ENCODE results near the gene CAMK2A.

Gene CAMK2A

DNA sequence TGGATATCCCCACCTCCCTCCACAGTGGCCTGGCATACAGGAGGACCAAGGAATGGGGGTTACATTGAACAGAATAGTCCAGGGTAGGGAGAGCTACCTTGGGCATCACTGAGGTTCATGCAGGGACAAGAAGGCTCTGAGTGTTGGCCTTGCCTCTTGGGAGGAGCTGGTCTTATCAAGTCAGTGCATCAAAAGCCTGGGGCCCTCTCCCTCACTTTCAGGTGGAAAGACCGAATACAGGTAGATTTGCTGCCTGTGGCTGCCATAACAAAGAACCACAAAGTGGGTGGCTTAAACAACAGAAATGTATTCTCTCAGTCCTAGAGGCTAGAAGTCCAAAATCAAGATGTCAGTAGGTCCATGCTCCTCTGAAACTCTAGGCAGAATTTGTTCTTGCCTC lies 31.6 kb upstream of the CAMK2A start:
- no peaks in the 10 kb centered on the region for H3K36me3 Mint-ChIP-seq
- H3K27me3 Mint-ChIP-seq = no peaks in the 10 kb centered on the region
- no peaks in the 10 kb centered on the region for H3K9me3 Mint-ChIP-seq (ENCODE audit: low read depth)
- no peak overlapping the region for H3K27ac Mint-ChIP-seq
- no peak overlapping the region for H3K4me3 Mint-ChIP-seq
- no peaks in the 10 kb centered on the region for H3K4me1 Mint-ChIP-seq (ENCODE audit: low read depth)

DNA sequence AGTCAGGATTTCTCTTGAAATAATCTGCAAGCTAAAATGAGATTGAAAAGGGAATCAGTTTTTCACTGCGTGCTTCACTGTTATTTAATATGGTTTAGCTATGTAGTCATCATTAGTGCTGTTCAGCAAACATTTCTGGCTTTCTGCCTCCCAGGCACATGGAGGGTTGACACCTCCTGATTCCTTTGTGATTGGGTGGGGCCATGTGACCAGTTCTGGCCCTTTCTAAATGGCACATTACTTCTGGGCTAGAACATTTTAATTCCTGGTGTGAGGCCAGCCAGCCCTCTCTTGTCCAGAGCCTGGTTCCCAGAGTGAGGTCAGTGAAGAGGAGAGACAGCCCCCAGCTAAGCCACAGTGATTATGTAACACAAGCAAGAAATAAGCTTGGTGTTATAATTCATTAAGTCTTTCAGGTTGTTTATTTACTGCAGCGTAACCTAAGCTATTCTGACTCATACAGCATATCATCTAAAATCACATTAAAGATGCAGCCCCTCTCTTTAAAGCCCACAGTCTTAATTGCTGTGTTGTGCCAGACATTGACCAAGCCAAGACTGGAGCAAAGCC lies 30.6 kb upstream of the CAMK2A start:
- no peak overlapping the region for H3K27ac Mint-ChIP-seq
- H3K27me3 Mint-ChIP-seq = no peaks in the 10 kb centered on the region
- H3K4me1 Mint-ChIP-seq (ENCODE audit: low read depth) = no peaks in the 10 kb centered on the region
- no peaks in the 10 kb centered on the region for H3K9me3 Mint-ChIP-seq (ENCODE audit: low read depth)
- H3K36me3 Mint-ChIP-seq = peaks cover 2% of the 10 kb centered on the region
- no peak overlapping the region for H3K4me3 Mint-ChIP-seq

DNA sequence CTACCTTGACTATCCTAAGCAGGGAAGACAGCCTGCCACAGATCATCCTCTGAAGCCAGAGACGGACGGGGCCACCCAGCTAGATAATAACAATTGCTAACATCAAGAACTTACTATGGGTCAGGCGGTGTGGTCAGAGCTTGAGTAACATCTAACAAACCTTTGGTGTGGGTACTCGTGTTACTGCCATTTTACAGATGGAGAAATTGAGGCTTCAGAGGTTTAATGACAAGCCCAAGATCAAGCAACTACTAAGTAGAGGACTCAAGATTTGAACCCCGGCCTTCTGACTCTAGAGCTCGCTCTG lies 29.9 kb upstream of the CAMK2A start:
- H3K4me3 Mint-ChIP-seq = no peak overlapping the region
- H3K9me3 Mint-ChIP-seq (ENCODE audit: low read depth) = no peaks in the 10 kb centered on the region
- H3K4me1 Mint-ChIP-seq (ENCODE audit: low read depth) = no peaks in the 10 kb centered on the region
- H3K36me3 Mint-ChIP-seq = peaks cover 2% of the 10 kb centered on the region
- H3K27ac Mint-ChIP-seq = no peak overlapping the region
- H3K27me3 Mint-ChIP-seq = no peaks in the 10 kb centered on the region

DNA sequence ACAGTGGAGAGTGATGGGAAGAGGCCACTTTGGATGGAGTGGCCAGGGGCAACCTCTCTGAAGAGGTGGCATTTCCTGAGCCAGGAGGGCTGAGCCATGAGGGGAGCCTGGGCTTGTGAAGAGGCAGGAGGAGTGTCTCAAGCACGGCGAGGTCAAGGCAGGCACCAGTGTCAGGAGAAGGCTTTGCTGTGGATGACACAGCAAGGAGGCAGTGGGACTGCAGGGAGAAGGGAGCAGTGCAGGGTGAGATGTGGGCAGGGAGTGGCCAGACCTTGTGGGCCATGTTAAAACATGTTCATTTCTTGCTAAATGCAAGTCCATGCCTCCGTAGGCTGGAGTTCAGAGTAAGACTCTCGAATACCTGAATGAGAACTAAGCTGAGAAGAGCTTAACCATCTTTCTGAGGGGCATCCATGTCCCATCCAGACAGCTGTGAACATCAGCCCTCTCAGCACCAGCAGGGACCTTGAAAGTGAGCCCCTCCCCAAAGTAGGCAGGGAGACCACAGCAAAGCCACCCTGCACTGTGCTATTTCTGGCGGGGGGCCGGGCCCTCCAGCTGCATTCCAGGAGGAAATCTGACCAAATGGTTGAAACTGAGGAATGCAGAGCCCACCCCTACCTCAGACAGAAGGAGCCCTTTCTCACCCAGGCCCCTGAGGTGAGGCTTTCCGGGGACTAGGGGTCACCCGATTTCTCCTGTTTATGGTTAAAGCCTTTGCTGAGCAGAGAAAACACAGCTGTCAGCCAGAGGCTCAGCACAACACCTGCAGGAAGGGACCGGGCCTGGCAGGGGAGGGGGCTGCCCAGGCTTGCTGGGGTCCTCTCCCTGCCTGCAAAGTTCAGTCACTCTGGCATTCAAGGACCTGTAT lies 29.3 kb upstream of the CAMK2A start:
- Mint-ChIP-seq H3K27ac (no peak overlapping the region), H3K4me3 (no peak overlapping the region), H3K27me3 (no peaks in the 10 kb centered on the region), H3K9me3 (ENCODE audit: low read depth) (no peaks in the 10 kb centered on the region), H3K4me1 (ENCODE audit: low read depth) (no peaks in the 10 kb centered on the region), H3K36me3 (peaks cover 2% of the 10 kb centered on the region)

DNA sequence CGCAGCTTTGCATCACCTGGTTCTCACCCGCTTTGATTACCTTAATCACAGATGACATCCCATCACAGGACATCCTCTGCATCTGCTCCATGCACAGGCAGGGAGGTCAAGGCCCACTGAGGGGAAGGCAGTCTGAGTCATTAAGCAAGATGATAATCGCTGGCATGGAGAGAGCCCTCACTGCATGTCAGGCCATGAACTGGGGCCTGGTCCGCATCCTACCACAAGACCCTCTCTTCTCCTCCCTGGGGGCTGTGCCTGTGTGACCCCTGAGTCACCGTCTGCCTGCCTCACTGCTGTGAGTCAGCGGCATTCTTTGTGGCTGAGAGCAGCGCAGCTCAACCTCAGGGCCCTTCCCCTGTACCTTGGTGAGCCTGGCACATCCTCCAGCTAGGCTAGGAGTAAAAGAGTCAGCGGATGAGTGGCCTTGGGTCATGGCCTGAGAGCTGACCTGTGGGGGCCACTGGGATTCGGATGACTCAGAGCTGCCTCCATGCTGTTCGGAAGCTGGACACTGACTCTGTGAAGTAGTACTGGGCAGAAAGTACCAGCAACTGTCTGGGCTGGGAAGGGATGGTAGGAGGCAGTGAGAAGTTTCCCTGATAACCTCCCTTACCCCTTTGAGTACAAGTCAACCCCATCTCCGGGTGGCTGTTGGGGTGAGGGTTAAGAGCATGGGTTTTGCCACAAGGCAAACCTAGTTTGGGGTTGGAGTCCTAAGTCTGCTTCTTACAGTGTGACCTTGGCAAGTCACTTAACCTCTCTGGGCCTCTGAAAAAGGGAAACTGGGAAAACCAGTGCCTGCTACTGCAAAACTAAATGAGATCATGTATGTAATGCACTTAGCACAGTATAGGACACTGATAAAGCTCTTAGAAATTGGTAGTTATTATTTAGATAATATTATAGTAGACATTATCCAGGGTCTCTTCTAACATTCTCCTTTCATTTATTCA lies 27.8 kb upstream of the CAMK2A start:
- Mint-ChIP-seq H3K9me3 (ENCODE audit: low read depth) (no peaks in the 10 kb centered on the region), H3K27me3 (no peaks in the 10 kb centered on the region), H3K4me3 (no peak overlapping the region), H3K27ac (no peak overlapping the region), H3K36me3 (peaks cover 2% of the 10 kb centered on the region), H3K4me1 (ENCODE audit: low read depth) (no peaks in the 10 kb centered on the region)

DNA sequence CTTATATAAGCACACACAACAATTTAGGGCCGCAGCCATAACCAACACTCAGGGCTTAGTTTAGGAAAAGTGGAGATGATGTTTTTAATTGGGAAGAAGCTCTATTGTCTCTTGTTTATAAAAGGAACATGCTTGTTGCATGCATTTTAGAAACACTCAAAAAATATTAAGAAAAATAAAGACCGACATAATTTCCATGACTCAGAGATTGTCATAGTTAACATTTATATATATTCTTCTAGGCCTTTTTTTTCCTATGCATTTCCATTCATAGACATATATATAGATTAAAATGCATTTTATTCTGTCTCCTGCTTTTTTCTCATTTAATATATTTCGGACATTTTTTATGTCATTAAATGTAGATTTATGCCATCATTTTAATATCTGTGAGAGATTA lies 26.7 kb upstream of the CAMK2A start:
- Mint-ChIP-seq H3K27ac (no peak overlapping the region), H3K9me3 (ENCODE audit: low read depth) (no peaks in the 10 kb centered on the region), H3K27me3 (no peaks in the 10 kb centered on the region), H3K4me3 (no peak overlapping the region), H3K4me1 (ENCODE audit: low read depth) (no peaks in the 10 kb centered on the region), H3K36me3 (peaks cover 2% of the 10 kb centered on the region)

DNA sequence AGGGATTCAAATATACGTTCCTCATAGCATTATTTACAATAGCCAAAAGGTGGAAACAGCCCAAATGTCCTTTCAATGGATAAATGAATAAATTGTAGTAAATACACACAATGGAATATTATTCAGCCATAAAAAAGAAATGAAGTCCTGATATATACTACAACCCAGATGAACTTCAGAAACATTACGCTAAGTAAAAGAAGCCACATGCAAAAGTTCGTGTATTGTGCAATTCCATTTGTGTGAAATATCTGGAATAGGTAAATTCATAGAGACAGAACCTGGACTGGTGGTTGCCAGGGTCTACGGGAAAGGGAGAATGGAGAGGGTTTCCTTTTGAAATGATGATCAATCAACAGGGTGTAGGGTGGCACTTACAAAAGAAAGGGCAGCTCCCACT lies 25.7 kb upstream of the CAMK2A start:
- Mint-ChIP-seq H3K4me3 (no peak overlapping the region), H3K27ac (no peak overlapping the region), H3K9me3 (ENCODE audit: low read depth) (no peaks in the 10 kb centered on the region), H3K36me3 (peaks cover 2% of the 10 kb centered on the region), H3K4me1 (ENCODE audit: low read depth) (no peaks in the 10 kb centered on the region), H3K27me3 (no peaks in the 10 kb centered on the region)

DNA sequence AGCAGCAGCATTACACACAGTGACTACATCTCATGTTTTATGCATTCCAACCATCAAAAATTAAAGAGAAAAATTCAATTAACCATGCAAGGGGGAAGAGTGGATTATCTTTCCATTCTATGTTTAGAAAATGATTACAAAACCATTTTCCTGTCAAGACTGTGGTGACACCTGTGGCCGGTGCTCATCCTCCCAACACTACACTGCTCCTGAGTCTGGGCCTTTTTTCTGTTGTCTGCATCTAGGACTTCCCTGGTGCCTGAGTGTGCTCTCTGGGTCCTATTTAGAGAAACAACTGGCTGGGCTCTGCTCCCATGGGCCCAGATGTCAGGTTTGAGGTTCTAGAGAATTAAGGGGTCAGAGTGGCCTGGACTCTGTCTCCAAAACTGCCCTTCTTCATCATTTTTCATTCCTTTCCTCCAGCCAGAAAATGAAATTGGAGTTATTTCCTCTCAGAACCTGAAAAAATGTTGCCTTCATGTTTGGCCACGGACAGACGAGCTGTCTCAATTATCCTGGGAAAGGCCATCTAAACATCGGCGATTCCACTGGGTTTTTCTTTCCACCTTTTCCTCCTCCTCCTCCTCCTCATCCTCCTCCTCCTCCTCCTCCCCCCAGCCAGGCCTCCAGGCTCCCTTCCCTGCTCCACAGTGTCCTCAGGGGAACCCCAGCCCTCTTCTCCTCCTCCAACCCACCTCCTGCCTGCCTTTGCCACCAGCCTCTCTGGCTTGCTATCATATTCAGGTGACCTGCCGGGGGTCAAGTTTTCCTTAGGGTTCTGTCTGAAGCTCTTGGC lies 24.5 kb upstream of the CAMK2A start:
- Mint-ChIP-seq H3K27me3 (no peaks in the 10 kb centered on the region), H3K4me1 (ENCODE audit: low read depth) (no peaks in the 10 kb centered on the region), H3K9me3 (ENCODE audit: low read depth) (no peaks in the 10 kb centered on the region), H3K4me3 (no peak overlapping the region), H3K27ac (no peak overlapping the region), H3K36me3 (peaks cover 2% of the 10 kb centered on the region)

DNA sequence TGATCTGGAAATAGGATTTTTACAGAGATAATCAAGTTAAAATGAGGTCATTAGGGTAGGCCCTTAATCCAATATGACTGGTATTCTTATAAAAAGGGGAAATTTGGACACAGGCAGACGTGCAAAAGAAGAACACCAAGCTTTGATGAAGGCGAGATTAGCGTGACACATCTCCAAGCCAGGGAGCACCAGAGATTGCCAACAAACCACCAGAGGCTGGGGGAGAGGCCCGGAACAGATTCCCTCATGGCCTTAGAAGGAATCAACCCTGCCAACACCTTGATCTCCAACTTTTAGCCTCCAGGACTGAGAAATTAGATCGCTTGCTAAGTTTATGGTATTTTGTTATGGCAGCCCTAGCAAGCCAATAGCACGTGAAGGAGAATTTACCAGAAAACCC lies 23.9 kb upstream of the CAMK2A start:
- Mint-ChIP-seq H3K4me3 (no peak overlapping the region), H3K4me1 (ENCODE audit: low read depth) (no peaks in the 10 kb centered on the region), H3K9me3 (ENCODE audit: low read depth) (no peaks in the 10 kb centered on the region), H3K27me3 (no peaks in the 10 kb centered on the region), H3K36me3 (peaks cover 2% of the 10 kb centered on the region), H3K27ac (no peak overlapping the region)

DNA sequence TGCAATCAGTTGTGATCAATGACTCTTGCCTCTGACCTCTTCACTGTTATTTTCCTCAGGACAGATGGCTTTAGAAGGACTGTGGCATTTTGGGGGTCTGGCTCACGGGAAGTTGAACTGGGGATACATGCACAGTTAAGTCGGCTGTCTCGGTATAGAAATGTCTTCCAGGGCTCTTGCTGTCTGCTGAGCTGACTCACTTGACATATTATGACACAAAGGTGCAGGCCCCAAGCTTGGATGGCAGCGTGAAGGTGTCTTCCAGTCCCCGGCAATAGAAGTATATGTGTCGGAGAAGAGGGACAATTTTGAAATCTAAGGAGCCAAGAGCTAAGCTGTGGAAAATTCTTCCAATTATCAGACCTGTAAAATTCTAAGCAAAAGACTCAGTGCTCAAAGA lies 22.9 kb upstream of the CAMK2A start:
- no peaks in the 10 kb centered on the region for H3K9me3 Mint-ChIP-seq (ENCODE audit: low read depth)
- H3K27ac Mint-ChIP-seq = no peak overlapping the region
- peaks cover 2% of the 10 kb centered on the region for H3K36me3 Mint-ChIP-seq
- H3K4me1 Mint-ChIP-seq (ENCODE audit: low read depth) = no peaks in the 10 kb centered on the region
- H3K4me3 Mint-ChIP-seq = no peak overlapping the region
- H3K27me3 Mint-ChIP-seq = no peaks in the 10 kb centered on the region

DNA sequence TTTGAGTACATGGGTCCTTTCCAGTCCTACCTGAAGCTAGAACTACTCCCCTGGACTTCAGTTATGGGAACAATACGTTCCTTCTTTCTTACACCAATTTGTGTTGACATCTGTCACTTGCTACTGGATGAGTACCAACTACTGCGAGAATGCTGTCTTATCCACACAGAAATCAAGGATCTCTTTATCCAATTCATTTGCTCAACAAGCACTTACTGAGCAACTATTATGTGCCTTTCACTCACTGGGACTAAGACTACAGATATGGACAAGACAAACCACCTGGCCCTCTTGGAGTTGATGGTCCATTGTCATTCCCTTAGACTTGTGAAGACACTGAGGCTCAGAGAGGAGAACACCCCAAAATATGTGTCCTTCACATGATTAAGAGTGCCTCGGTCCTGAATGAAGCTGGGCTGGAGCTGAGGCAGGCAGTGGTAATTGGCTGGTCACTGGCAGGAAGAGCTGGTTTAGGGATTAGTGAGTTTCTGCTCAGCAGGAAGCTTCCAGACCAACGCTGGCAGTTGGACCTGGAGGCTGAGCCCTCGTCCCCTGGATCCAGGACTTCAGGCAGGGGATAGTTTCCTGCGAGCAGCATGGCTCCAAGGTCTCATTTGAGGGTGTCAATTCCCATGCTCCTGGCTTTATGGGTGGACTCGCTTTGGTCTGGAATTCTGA lies 21.6 kb upstream of the CAMK2A start:
- no peak overlapping the region for H3K27ac Mint-ChIP-seq

DNA sequence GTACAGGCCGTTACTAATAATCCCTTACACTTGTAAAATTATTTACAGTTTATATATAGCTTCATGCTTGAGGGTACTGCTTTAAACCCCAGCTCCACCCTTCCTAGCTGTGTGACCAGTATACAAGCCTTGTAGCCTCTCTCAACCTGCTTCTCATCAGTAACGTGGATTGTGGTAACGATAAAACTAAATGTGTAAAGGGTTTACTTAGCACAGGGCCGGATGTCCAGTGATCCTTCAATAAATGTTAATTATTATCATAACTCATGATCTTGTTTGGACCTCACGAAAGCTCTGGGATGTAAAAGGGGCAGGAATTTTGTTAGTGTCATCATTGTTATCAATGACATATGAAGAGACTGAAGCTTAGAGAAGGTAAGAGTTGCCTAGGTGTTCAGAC lies 20.7 kb upstream of the CAMK2A start:
- H3K9me3 Mint-ChIP-seq (ENCODE audit: low read depth) = no peaks in the 10 kb centered on the region

More for the DNA sequence above, 21.6 kb upstream of the CAMK2A start:
- Mint-ChIP-seq H3K9me3 (ENCODE audit: low read depth) (no peaks in the 10 kb centered on the region), H3K27me3 (no peaks in the 10 kb centered on the region), H3K36me3 (peaks cover 2% of the 10 kb centered on the region), H3K4me1 (ENCODE audit: low read depth) (no peaks in the 10 kb centered on the region), H3K4me3 (no peak overlapping the region)

DNA sequence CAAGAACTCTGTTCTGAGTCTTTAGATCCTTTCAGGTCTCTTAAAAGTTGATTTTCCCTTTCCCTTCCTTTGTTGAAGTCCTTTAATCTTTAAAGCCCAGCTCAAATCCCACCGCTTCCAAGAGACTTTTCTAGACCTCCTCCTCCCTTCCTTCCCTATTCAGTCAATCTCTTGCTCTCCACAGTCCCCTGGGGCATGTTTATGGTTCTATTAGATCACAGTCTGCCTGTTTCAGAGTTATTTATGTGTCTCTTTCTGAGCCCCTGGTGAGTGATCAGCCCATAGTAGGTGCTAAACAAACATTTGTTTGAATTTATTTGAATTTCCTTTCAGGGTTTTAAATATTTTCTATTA lies 20.3 kb upstream of the CAMK2A start:
- H3K27me3 Mint-ChIP-seq = no peaks in the 10 kb centered on the region
- H3K4me1 Mint-ChIP-seq (ENCODE audit: low read depth) = peaks cover 4% of the 10 kb centered on the region
- no peak overlapping the region for H3K4me3 Mint-ChIP-seq
- no peaks in the 10 kb centered on the region for H3K36me3 Mint-ChIP-seq
- H3K9me3 Mint-ChIP-seq (ENCODE audit: low read depth) = no peaks in the 10 kb centered on the region
- no peak overlapping the region for H3K27ac Mint-ChIP-seq

More for the DNA sequence above, 20.7 kb upstream of the CAMK2A start:
- H3K4me1 Mint-ChIP-seq (ENCODE audit: low read depth) = peaks cover 4% of the 10 kb centered on the region
- no peaks in the 10 kb centered on the region for H3K27me3 Mint-ChIP-seq
- H3K27ac Mint-ChIP-seq = no peak overlapping the region
- no peak overlapping the region for H3K4me3 Mint-ChIP-seq
- H3K36me3 Mint-ChIP-seq = peaks cover under 1% of the 10 kb centered on the region
